22Rv1 (cell line): ENCODE results near the gene KIRREL1.

Experiments used
- CTCF ChIP-seq: fragments of 450-650 bp; IDR thresholded peaks from 2 replicates; pipeline ENCODE4 v1.5.1; 2017; ENCODE audit warnings: mild to moderate bottlenecking
- ZFX ChIP-seq: fragments of 450-650 bp; IDR thresholded peaks from 2 replicates; pipeline ENCODE4 v1.6.1; 2017; ENCODE audit warnings: antibody characterized with exemption, borderline replicate concordance

GRCh38 chr1:158140764-158141192, 147.3 kb downstream of the KIRREL1 start:
- no peak for TF ChIP-seq CTCF
- no peak for TF ChIP-seq ZFX
